Upper lobe of right lung (tissue), 1 donor: ENCODE results near the gene FGGY. TPM values are rescaled to one million over a fixed set of nuclear protein-coding genes. Genes with fewer than 3 reads are reported as not detected.

ENCODE experiments used
- ATAC-seq: fragments of 200-7000 bp; cut with Tn5 transposase; one replicate; pipeline ENCODE4 v1.9.1; 2020; ENCODE audit warnings: mild to moderate bottlenecking, moderate library complexity
- DNase-seq: peaks from one replicate; pipeline ENCODE4 v3.0.0-alpha.2; 2020
- H3K27ac ChIP-seq: fragments of 200-600 bp; one replicate; pipeline ENCODE4 v1.8.0; 2022
- H3K27me3 ChIP-seq: fragments of 200-600 bp; one replicate; pipeline ENCODE4 v1.8.0; 2022; ENCODE audit warnings: mild to moderate bottlenecking
- H3K36me3 ChIP-seq: fragments of 200-600 bp; one replicate; pipeline ENCODE4 v1.8.0; 2022
- H3K4me1 ChIP-seq: fragments of 200-600 bp; one replicate; pipeline ENCODE4 v1.8.0; 2022
- H3K4me3 ChIP-seq: fragments of 200-600 bp; one replicate; pipeline ENCODE4 v1.8.0; 2022; ENCODE audit warnings: mild to moderate bottlenecking
- H3K9me3 ChIP-seq: fragments of 200-600 bp; one replicate; pipeline ENCODE4 v1.8.0; 2022
- intact Hi-C: fragments of 100-400 bp; cut with DNase I; formaldehyde crosslinking; loops from one replicate; pipeline ENCODE4 v1.11.0; 2022
- total RNA-seq: library from RNA; stranded (reverse); fragmentation: NEBNext Ultra II Directional; extraction: Animal tissue kit (Norgen Biotek cat#: 25700); gene quantifications from one replicate; pipeline ENCODE4 v1.2.1, GENCODE V29; 2021
- TF ChIP-seq, protein P1 (sequence below): fragments of 200-600 bp; IDR thresholded peaks from one replicate; pipeline ENCODE4 v1.8.0; 2022; ENCODE audit warnings: antibody characterized with exemption
- donor health status: DM: no; HTN: yes; CAD: no; lungs with severe emphysema.

The FGGY gene
- total RNA-seq, 1 donor from 2014 or later = 39.2 TPM

DNA sequence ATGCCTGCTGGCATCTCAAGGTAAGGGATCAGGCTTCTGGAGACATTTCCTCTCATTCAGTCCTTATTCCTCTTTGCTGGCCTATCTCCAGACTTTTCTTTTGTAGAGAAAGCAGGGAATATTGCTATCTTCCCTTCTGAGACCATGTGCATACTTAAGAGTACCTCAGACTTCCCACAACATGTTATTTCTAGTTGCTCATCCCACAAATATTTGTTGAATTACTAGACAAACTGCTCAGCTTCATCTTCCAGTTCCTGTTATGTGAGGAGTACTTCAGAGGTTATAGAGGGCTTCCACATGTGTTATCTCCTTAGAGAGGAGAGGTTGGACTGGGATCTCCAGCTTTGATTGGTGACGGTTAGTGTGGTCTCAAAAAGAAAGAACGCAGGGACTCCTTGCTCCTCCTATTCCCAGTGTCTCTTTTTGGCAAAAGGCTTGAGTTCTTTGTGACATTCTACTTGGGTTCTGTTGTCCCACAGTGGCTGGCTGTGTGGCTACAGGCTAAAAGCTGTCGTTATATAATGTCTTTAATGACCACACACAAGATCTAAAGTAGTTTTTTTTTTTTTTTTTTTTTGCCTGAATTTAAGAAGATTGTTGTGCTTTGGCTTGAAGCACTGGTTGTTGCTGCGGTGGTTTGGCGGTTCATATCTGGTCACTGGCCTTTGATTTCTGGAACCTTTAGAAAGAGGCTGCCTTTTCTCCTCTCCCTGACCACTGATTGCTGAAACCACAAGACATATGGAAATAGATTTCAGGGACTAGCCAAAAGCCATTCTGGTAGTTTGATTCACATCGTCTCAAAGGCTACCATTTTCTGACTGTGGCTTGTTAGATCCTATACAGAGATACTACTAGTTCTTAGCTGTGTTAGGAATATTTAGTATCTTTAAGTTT lies 78.7 kb downstream of the FGGY start:
- no peaks in the 10 kb centered on the region for H3K36me3 ChIP-seq
- no peaks in the 10 kb centered on the region for H3K27me3 ChIP-seq
- H3K27ac ChIP-seq = no peak overlapping the region
- DNase-seq = no peak
- intact Hi-C loops = no loop called here
- TF ChIP-seq, protein P1, sequence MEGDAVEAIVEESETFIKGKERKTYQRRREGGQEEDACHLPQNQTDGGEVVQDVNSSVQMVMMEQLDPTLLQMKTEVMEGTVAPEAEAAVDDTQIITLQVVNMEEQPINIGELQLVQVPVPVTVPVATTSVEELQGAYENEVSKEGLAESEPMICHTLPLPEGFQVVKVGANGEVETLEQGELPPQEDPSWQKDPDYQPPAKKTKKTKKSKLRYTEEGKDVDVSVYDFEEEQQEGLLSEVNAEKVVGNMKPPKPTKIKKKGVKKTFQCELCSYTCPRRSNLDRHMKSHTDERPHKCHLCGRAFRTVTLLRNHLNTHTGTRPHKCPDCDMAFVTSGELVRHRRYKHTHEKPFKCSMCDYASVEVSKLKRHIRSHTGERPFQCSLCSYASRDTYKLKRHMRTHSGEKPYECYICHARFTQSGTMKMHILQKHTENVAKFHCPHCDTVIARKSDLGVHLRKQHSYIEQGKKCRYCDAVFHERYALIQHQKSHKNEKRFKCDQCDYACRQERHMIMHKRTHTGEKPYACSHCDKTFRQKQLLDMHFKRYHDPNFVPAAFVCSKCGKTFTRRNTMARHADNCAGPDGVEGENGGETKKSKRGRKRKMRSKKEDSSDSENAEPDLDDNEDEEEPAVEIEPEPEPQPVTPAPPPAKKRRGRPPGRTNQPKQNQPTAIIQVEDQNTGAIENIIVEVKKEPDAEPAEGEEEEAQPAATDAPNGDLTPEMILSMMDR = no peak
- H3K4me3 ChIP-seq = no peak overlapping the region
- no peak for ATAC-seq
- H3K9me3 ChIP-seq = no peaks in the 10 kb centered on the region
- no peaks in the 10 kb centered on the region for H3K4me1 ChIP-seq

DNA sequence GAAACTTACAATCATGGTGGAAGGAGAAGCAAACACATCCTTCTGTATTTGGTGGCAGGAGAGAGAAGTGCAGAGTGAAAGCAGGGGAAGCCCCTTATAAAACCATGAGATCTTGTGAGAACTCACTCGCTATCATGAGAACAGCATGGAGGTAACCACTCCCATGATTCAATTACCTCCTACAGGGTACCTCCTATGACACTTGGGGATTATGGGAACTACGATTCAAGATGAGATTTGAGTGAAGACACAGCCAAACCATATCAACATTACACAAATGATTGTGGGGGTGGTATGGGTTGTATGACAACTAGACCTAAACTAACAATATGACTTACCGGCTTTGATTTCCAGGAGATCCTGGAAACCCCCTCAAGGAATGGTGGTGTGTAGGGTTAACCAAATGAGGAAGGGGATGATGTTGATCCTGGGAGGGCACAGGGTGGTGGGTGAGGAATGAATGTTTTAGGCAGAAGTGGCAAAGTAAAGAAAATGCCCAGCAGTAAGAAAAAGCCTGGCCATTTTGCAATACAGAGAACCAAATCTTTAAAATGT lies 80.5 kb downstream of the FGGY start:
- intact Hi-C loops = no loop called here
- Histone ChIP-seq H3K36me3 (no peaks in the 10 kb centered on the region), H3K4me3 (no peak overlapping the region), H3K27ac (no peak overlapping the region), H3K27me3 (no peaks in the 10 kb centered on the region), H3K4me1 (no peaks in the 10 kb centered on the region), H3K9me3 (no peaks in the 10 kb centered on the region)
- ATAC-seq (no peak), DNase-seq (no peak)
- TF ChIP-seq, protein P1 = no peak

DNA sequence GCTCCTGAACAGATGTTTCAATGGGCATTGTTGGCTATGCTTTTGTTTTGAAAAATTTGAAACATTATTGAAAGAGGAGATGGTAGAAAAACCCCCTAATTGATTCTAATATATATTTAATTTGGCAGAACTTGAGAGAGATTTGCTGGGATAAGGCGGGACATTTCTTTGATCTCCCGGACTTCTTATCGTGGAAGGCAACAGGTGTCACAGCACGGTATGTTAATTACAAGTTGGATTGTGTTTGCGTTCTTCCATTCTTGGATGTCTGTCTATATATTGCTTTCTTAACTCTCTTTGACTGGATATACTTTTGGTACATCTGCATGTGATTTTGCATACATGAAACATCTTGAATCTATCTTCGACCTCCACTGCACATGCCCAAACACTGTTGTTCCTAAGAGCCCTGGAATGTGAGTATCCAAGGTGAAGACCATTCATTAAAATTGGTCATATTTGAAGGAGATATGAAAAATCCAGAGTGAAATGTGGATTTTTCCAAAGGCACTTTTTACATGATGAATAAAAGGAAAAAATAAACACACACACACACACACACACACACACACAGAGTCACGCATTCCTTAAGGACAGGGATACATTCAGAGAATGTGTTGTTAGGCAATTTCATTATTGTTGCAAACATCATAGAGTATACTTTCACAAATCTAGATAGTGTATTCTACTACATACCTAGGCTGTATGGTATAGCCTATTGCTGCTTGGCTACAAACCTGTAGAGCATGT lies 81.9 kb downstream of the FGGY start:
- Histone ChIP-seq H3K36me3 (no peaks in the 10 kb centered on the region), H3K9me3 (no peaks in the 10 kb centered on the region), H3K4me1 (no peaks in the 10 kb centered on the region), H3K27me3 (no peaks in the 10 kb centered on the region), H3K27ac (no peak overlapping the region), H3K4me3 (no peak overlapping the region)
- no peak for DNase-seq
- TF ChIP-seq, protein P1 = no peak
- intact Hi-C loops = no loop called here
- no peak for ATAC-seq

DNA sequence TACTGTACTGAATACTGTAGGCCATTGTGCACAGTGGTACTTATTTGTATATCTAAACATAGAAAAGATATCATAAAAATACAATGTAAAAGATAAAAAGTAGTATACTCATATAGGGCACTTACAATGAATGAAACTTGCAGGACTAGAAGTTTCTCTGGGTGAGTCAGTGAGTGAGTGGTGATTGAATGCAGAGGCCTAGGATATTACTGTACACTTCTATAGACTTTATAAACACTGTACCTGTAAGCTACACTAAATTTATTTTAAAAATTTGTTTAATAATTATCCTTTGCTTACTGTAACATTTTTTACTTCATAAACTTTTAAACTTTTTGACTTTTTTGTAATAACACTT lies 82.5 kb downstream of the FGGY start:
- Histone ChIP-seq H3K27me3 (no peaks in the 10 kb centered on the region), H3K36me3 (no peaks in the 10 kb centered on the region), H3K27ac (no peak overlapping the region), H3K4me3 (no peak overlapping the region), H3K9me3 (no peaks in the 10 kb centered on the region), H3K4me1 (no peaks in the 10 kb centered on the region)
- intact Hi-C loops = no loop called here
- DNase-seq (no peak), ATAC-seq (no peak)
- TF ChIP-seq, protein P1 = no peak

- ATAC-seq (no peak), DNase-seq (no peak)
- intact Hi-C loops = no loop called here
- no peaks in the 10 kb centered on the region for H3K36me3 ChIP-seq
- no peak overlapping the region for H3K4me3 ChIP-seq
- no peaks in the 10 kb centered on the region for H3K9me3 ChIP-seq
- no peak overlapping the region for H3K27ac ChIP-seq
- TF ChIP-seq, protein P1 = no peak
- H3K27me3 ChIP-seq = no peaks in the 10 kb centered on the region
- H3K4me1 ChIP-seq = no peaks in the 10 kb centered on the region
Measured at GRCh38 chr1:59383963-59384362, 87.1 kb downstream of the FGGY start.
